Inflammatory macrophage treated with lipopolysaccharide for 4 hours (primary cell): ENCODE data around the gene PIAS1.
A peak's percentile ranks its signal among the peaks of the same experiment; 100 is the strongest.
"Not testable (repeated sequence)": the region's sequence is repeated elsewhere in the genome, so short reads cannot be mapped to it uniquely, and the experiment has no call there.

Source experiments
- DNase-seq: peaks from one replicate; pipeline ENCODE4 v3.0.0-alpha.2; 2020

Gene PIAS1

GRCh38 chr15:68221530-68222431, 167.7 kb downstream of the PIAS1 start:
- DNase-seq: not testable (repeated sequence)

GRCh38 chr15:68222432-68222743, 168.3 kb downstream of the PIAS1 start:
- DNase-seq: not testable (repeated sequence)

GRCh38 chr15:68223171-68223570, 169.1 kb downstream of the PIAS1 start:
- no peak for DNase-seq

GRCh38 chr15:68224108-68224507, 170.0 kb downstream of the PIAS1 start:
- DNase-seq: no peak

GRCh38 chr15:68224546-68225250, 170.6 kb downstream of the PIAS1 start:
- DNase-seq: no peak

GRCh38 chr15:68225442-68225841, 171.3 kb downstream of the PIAS1 start:
- not testable (repeated sequence) for DNase-seq

- DNase-seq: no peak
Observed at GRCh38 chr15:68227643-68228142, 173.6 kb downstream of the PIAS1 start.

GRCh38 chr15:68228143-68228970, 174.2 kb downstream of the PIAS1 start:
- DNase-seq: peak; percentile 13

- no peak for DNase-seq
Observed at GRCh38 chr15:68228971-68229385, 174.9 kb downstream of the PIAS1 start.

- DNase-seq: peak; percentile 82
Observed at GRCh38 chr15:68229386-68230156, 175.5 kb downstream of the PIAS1 start, which contains the start of gene CLN6. Gene CLN6 (minus strand): TSS chr15:68229728. CDS start chr15:68229584, 144 bp downstream.

GRCh38 chr15:68230157-68231100, 176.3 kb downstream of the PIAS1 start:
- DNase-seq: no peak

GRCh38 chr15:68231102-68231818, 177.1 kb downstream of the PIAS1 start:
- no peak for DNase-seq

- DNase-seq: peak; percentile 53
Observed at GRCh38 chr15:68232449-68232848, 178.3 kb downstream of the PIAS1 start.

- DNase-seq: peak; percentile 23
Observed at GRCh38 chr15:68232937-68233336, 178.8 kb downstream of the PIAS1 start.

GRCh38 chr15:68234060-68234459, 179.9 kb downstream of the PIAS1 start:
- no peak for DNase-seq

GRCh38 chr15:68234520-68234919, 180.4 kb downstream of the PIAS1 start:
- DNase-seq: not testable (repeated sequence)

- no peak for DNase-seq
Observed at GRCh38 chr15:68235022-68235421, 180.9 kb downstream of the PIAS1 start.

- DNase-seq: no peak
Observed at GRCh38 chr15:68239025-68239424, 184.9 kb downstream of the PIAS1 start.

GRCh38 chr15:68241088-68241935, 187.2 kb downstream of the PIAS1 start:
- DNase-seq: no peak
